Activated CD4-positive, alpha-beta memory T cell treated with anti-CD3 and anti-CD28 coated beads for 36 hours (primary cell): ENCODE measurements around the gene PREX1. TPM values are rescaled to one million over a fixed set of nuclear protein-coding genes. Genes with fewer than 3 reads are reported as not detected.
"Not testable (repeated sequence)": the region's sequence is repeated elsewhere in the genome, so short reads cannot be mapped to it uniquely, and the experiment has no call there.

Source experiments
- CTCF ChIA-PET: fragments of 350-600 bp; sonication (Branson Sonifier 250); formaldehyde crosslinking; loops from one replicate; lab custom pipeline; 2021; ENCODE audit warnings: antibody characterized with exemption, inconsistent platforms; lab: Charles Lee
- POLR2A ChIA-PET: fragments of 350-600 bp; sonication (Branson Sonifier 250); formaldehyde crosslinking; loops from one replicate; lab custom pipeline; 2021; ENCODE audit warnings: antibody characterized with exemption; lab: Charles Lee
- DNase-seq: peaks from one replicate; pipeline ENCODE4 v3.0.0-alpha.2; 2020
- H3K27ac Mint-ChIP-seq: one replicate; pipeline ENCODE4 v1.8.0; 2021; ENCODE audit warnings: mixed read lengths
- H3K27me3 Mint-ChIP-seq: one replicate; pipeline ENCODE4 v1.8.0; 2021; ENCODE audit warnings: mixed read lengths
- H3K36me3 Mint-ChIP-seq: one replicate; pipeline ENCODE4 v1.8.0; 2021; ENCODE audit warnings: mixed read lengths
- H3K4me1 Mint-ChIP-seq: one replicate; pipeline ENCODE4 v1.8.0; 2021; ENCODE audit warnings: low read depth, mixed read lengths
- H3K4me3 Mint-ChIP-seq: one replicate; pipeline ENCODE4 v1.8.0; 2021; ENCODE audit warnings: mild to moderate bottlenecking, mixed read lengths
- H3K9me3 Mint-ChIP-seq: one replicate; pipeline ENCODE4 v1.8.0; 2021; ENCODE audit warnings: mixed read lengths
- intact Hi-C: fragments of 100-400 bp; cut with micrococcal nuclease; formaldehyde crosslinking; loops from one replicate; pipeline ENCODE4 v1.15.1; 2023
- total RNA-seq, 2 experiments: library from RNA; stranded (reverse); gene quantifications; one replicate each; pipeline ENCODE4 v1.2.3, GENCODE V29; 2021

Gene PREX1, protein sequence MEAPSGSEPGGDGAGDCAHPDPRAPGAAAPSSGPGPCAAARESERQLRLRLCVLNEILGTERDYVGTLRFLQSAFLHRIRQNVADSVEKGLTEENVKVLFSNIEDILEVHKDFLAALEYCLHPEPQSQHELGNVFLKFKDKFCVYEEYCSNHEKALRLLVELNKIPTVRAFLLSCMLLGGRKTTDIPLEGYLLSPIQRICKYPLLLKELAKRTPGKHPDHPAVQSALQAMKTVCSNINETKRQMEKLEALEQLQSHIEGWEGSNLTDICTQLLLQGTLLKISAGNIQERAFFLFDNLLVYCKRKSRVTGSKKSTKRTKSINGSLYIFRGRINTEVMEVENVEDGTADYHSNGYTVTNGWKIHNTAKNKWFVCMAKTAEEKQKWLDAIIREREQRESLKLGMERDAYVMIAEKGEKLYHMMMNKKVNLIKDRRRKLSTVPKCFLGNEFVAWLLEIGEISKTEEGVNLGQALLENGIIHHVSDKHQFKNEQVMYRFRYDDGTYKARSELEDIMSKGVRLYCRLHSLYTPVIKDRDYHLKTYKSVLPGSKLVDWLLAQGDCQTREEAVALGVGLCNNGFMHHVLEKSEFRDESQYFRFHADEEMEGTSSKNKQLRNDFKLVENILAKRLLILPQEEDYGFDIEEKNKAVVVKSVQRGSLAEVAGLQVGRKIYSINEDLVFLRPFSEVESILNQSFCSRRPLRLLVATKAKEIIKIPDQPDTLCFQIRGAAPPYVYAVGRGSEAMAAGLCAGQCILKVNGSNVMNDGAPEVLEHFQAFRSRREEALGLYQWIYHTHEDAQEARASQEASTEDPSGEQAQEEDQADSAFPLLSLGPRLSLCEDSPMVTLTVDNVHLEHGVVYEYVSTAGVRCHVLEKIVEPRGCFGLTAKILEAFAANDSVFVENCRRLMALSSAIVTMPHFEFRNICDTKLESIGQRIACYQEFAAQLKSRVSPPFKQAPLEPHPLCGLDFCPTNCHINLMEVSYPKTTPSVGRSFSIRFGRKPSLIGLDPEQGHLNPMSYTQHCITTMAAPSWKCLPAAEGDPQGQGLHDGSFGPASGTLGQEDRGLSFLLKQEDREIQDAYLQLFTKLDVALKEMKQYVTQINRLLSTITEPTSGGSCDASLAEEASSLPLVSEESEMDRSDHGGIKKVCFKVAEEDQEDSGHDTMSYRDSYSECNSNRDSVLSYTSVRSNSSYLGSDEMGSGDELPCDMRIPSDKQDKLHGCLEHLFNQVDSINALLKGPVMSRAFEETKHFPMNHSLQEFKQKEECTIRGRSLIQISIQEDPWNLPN (N-terminal part only)
- total RNA-seq = 10 to 100 TPM; 91.5 to 92.8 TPM

DNA sequence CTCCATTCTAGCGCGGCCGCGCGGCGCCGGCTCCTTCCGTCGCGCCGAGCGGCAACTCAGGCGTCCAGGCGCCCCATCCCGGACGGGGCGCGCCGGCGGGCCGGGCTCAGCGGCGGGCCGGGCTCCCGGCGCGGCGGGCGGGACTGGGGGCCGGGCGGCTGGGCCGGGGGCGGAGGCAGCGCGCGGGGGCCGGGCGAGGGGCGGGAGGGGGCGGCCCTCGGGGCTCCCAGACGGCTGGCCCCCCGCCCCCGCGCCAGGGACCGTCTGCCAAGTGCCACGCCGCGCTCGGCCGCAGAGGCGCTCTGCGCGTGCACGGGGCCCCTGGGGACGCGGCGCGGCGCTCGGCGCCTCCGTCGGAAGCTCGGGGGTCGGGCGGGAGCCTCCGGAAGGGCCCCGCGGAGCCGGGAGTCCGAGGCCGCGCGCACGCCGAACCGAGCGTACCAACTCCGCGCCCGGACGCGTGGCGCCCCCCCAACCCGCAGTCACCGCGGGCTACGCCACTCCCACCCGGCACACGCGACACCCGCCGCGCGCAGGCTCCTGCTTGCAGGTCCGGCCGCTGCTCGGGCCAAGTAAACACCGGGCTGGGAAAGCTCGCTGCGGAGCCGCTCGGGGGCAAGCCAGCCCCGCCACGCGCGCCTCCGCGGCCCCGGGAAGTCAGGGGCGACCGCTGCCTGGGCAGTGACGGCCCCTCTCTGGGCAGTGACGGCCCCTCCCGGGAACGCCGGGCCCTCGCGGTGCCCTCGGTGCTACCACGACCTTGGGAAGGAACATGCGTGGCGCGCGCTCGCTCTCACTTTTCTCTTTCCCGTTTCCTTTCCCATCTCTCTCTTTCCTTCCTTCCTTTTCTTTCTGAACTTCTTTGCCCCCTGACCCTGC, at the start of gene PREX1:
Gene PREX1 (minus strand): TSS at position 145 of the 879 bp plus-strand sequence. CDS start 139 bp downstream, at position 6.
- Mint-ChIP-seq H3K4me1 (peaks cover 31% of the 10 kb centered on the region), H3K4me3 (peak within 1 kb of the TSS; percentile 87), H3K36me3 (peaks cover 13% of the 10 kb centered on the region), H3K27ac (peak within 1 kb of the TSS; percentile 98), H3K9me3 (no peaks in the 10 kb centered on the region), H3K27me3 (no peaks in the 10 kb centered on the region)
- CTCF ChIA-PET = interaction anchor here (1.0 to 3.7 kb wide), 6 partner anchors 17 to 171 kb away, joined by 3 to 21 read pairs (median 4); no protein-coding TSS in a partner anchor
- intact Hi-C loops = loop anchor here (5.0 kb wide), 2 partner anchors 94 to 219 kb away; partner anchors contain the start of genes ARFGEF2 and CSE1L
- peak; percentile 82 for DNase-seq
- POLR2A ChIA-PET = interaction anchor here (0.9 to 4.8 kb wide), 9 partner anchors 10 to 111 kb away, joined by 3 to 30 read pairs (median 5); no protein-coding TSS in a partner anchor

DNA sequence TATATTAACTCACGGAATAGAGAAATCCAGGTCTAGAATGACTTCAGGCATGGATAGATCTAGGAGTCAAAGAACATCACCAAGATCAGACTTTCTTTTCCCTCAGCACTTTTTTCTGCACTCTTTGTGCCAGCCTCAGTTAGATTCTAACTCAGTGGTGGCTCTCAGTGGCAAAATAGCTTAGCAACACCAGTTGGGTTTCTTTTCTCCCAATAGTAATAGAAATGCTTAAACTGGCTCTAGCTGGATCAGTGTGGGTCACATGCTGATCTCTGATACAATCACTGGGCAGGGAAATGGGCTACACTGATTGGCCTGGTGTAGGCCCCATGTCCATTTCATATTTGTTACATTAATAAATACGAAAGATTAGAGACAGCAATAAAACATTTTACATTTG, 49.5 kb upstream of the PREX1 start:
- peaks cover 1% of the 10 kb centered on the region for H3K36me3 Mint-ChIP-seq
- H3K27me3 Mint-ChIP-seq = no peaks in the 10 kb centered on the region
- no peak for DNase-seq
- CTCF ChIA-PET = no interaction called here
- H3K4me3 Mint-ChIP-seq = no peak overlapping the region
- no peak overlapping the region for H3K27ac Mint-ChIP-seq
- H3K9me3 Mint-ChIP-seq = no peaks in the 10 kb centered on the region
- peaks cover 6% of the 10 kb centered on the region for H3K4me1 Mint-ChIP-seq
- POLR2A ChIA-PET = no interaction called here
- intact Hi-C loops = no loop called here

DNA sequence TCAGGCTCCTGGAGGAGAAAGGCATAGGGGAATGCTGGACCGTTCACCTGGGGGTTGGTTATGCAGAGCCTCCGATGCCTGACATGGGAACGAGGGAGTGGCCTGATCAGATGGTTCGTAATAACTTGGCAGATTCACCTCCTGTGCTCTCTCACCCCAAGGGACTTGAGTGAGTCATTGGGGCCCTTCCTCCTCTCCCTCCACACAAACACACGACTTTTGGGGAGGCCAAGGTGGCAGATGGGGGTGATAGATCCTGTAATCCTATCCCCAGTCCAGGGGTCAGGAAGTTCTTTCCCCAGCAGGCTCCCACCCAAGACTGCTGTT, 48.1 kb upstream of the PREX1 start:
- Mint-ChIP-seq H3K9me3 (no peaks in the 10 kb centered on the region), H3K27ac (no peak overlapping the region), H3K4me1 (peaks cover 8% of the 10 kb centered on the region), H3K27me3 (no peaks in the 10 kb centered on the region), H3K36me3 (peaks cover 1% of the 10 kb centered on the region), H3K4me3 (no peak overlapping the region)
- intact Hi-C loops = no loop called here
- no peak for DNase-seq
- CTCF ChIA-PET = interaction anchor here (0.9 kb wide), 1 partner anchor 218 kb away, joined by 3 read pairs; no protein-coding TSS in a partner anchor
- POLR2A ChIA-PET = no interaction called here

DNA sequence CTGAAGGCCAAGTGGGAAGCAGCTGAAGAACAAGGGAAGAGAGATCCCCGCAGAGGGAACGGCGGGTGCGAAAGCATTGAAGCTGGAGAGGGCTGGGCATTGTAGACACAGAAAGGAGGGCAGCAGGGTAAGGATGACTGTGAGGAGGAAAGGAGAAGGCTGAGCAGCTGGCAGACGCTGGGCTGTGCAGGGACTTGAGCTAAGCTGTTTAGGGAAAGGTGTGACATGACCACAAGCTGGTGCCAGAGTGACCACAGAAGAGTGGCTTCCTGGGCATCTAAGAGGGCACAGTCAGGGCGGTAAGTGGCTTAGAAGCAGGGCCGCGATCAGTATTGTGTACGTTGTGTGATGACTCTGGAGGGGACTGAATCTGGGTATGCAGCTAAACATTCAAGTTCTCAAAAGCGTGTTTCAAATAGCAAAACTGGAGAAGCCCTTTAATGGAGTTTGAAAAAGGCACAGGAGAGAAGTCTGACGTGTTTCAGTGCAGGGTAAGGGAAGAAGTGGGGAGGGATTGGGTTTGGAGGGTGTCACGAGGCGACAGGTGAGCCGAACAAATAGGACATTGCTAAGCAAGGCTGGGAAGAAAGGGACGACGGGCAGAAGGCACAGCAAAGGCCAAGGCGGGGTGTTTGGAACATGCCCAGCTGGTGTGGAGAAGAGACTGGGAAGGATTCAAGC, 47.6 kb upstream of the PREX1 start:
- Mint-ChIP-seq H3K9me3 (no peaks in the 10 kb centered on the region), H3K27ac (no peak overlapping the region), H3K27me3 (no peaks in the 10 kb centered on the region), H3K36me3 (peaks cover 1% of the 10 kb centered on the region), H3K4me1 (peaks cover 8% of the 10 kb centered on the region), H3K4me3 (no peak overlapping the region)
- ChIA-PET POLR2A (interaction anchor here (0.9 kb wide), 1 partner anchor 29 kb away, joined by 3 read pairs; no protein-coding TSS in a partner anchor), CTCF (interaction anchor here (1.3 kb wide), 1 partner anchor 218 kb away, joined by 7 read pairs; no protein-coding TSS in a partner anchor)
- intact Hi-C loops = no loop called here
- DNase-seq = no peak

DNA sequence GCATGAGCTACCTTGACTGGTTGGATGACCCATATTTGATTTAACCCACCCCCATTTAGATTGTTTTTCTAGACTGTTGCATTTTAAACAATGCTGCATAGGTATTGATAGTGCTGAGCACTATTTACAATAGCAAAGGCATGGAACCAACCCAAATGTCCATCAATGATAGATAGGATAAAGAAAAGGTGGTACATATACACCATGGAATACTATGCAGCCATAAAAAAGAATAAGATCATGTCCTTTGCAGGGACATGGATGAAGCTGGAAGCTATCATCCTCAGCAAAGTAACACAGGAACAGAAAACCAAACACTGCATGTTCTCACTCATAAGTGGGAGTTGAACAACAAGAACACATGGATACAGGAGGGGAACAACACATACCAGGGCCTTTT, 41.6 kb upstream of the PREX1 start:
- POLR2A ChIA-PET, CTCF ChIA-PET, intact Hi-C loops: not testable (repeated sequence)

DNA sequence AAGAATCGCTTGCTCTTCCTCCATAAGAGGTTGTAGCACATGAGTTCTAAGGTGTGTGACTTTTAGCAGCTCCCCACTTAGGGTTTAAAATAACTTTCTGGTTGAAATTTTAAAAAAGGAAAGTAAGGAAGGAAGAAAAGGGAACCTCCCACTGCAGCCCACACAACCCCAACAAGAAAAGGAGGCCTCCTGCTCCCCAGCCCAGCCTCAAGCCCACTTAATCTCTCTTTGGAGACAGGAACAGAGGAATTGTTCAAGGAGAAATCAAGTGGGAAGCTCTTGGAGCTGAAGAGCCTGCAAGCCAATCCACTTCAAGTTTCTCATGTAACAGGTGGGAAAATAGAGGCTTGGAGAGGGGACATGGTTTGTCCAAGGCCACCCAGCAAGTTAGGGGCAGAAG, 39.1 kb upstream of the PREX1 start:
- ChIA-PET CTCF (interaction anchor here (1.0 kb wide), 1 partner anchor 34 kb away, joined by 3 read pairs; no protein-coding TSS in a partner anchor), POLR2A (interaction anchor here (0.6 kb wide), 1 partner anchor 22 kb away, joined by 3 read pairs; no protein-coding TSS in a partner anchor)
- Mint-ChIP-seq H3K4me1 (peaks cover 2% of the 10 kb centered on the region), H3K9me3 (no peaks in the 10 kb centered on the region), H3K27me3 (no peaks in the 10 kb centered on the region), H3K36me3 (no peaks in the 10 kb centered on the region), H3K4me3 (no peak overlapping the region), H3K27ac (no peak overlapping the region)
- intact Hi-C loops = no loop called here
- DNase-seq = no peak

More for the DNA sequence above, 41.6 kb upstream of the PREX1 start:
- H3K9me3 Mint-ChIP-seq, H3K27me3 Mint-ChIP-seq, H3K4me1 Mint-ChIP-seq, H3K36me3 Mint-ChIP-seq, H3K27ac Mint-ChIP-seq, DNase-seq, H3K4me3 Mint-ChIP-seq: not testable (repeated sequence)

DNA sequence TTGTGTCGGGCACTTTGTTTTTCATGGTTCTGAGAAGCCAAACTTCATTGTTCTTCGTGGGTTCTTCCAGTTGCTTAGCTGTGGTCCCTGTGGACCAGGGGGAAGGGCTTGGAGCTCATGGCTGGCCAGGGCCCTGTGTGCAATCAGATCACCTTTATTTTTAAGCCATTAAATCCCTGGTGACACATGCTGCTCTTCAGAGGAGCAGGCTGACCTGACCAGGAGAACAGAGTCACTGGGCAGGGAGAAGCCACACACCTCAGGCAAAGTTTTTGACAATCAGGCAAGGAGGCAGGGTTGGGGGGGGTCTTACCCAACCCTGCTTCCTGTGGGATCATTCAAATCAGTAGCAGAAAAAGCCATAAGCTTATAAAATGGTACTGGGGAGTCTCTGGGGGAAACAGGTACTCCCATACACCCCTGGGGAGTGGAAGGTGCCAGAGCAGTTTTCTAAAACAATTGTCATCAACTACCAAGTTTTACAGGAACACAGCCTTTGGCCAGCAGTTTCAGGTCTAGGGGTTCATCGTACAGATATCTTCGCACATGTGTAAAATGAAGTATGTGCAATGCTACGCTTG, 37.0 kb upstream of the PREX1 start:
- intact Hi-C loops = no loop called here
- POLR2A ChIA-PET = no interaction called here
- Mint-ChIP-seq H3K27ac (no peak overlapping the region), H3K9me3 (no peaks in the 10 kb centered on the region), H3K4me3 (no peak overlapping the region), H3K4me1 (peaks cover 2% of the 10 kb centered on the region), H3K27me3 (no peaks in the 10 kb centered on the region), H3K36me3 (no peaks in the 10 kb centered on the region)
- CTCF ChIA-PET = interaction anchor here (0.6 to 1.0 kb wide), 2 partner anchors 11 to 41 kb away, joined by 3 read pairs; no protein-coding TSS in a partner anchor
- no peak for DNase-seq

DNA sequence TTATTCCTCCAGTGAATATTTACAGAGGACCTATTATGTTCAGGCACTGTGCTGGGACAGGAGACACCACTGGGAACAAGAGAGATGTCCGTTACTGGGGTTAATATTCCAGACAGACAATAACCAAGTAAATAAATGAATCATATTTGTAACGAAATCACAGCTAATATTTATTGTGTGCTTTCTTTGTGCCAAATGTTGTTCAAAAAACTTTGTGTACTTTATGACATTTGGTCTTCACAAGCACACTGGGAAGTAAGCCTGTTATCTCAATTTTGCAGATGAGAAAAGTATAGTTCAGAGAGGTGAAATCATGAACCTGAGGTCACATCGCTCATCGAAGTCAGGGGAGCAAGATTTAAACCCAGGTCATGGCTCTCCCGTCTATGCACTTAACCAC, 36.5 kb upstream of the PREX1 start:
- Mint-ChIP-seq H3K36me3 (no peaks in the 10 kb centered on the region), H3K27me3 (no peaks in the 10 kb centered on the region), H3K27ac (no peak overlapping the region), H3K9me3 (no peaks in the 10 kb centered on the region), H3K4me3 (no peak overlapping the region), H3K4me1 (peaks cover 2% of the 10 kb centered on the region)
- ChIA-PET POLR2A (no interaction called here), CTCF (interaction anchor here (0.6 to 1.0 kb wide), 2 partner anchors 11 to 41 kb away, joined by 3 read pairs; no protein-coding TSS in a partner anchor)
- DNase-seq = no peak
- intact Hi-C loops = no loop called here

DNA sequence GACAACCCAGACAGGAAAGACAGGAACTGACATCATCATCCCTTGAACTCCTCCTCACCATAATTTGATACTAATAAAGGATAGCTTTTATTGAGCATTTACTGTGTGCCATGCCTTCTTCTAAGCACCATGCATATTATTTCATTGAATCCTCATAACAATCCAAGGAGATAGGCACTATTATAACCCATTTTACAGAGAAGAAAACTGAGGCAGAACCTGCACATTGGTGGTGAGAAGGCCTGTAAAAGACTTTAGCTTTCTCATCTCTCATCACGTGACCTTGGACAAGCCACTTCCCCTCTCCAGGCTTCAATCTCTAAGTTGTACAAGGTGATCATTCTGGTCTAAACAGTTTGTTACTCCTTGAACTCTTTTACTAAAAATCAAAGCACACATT, 34.5 kb upstream of the PREX1 start:
- POLR2A ChIA-PET = interaction anchor here (1.2 kb wide), 1 partner anchor 60 kb away, joined by 3 read pairs; the partner anchor contains the start of gene ARFGEF2
- intact Hi-C loops = no loop called here
- Mint-ChIP-seq H3K4me1 (peaks cover 2% of the 10 kb centered on the region), H3K9me3 (no peaks in the 10 kb centered on the region), H3K4me3 (no peak overlapping the region), H3K36me3 (no peaks in the 10 kb centered on the region), H3K27ac (no peak overlapping the region), H3K27me3 (no peaks in the 10 kb centered on the region)
- CTCF ChIA-PET = no interaction called here
- DNase-seq = no peak

DNA sequence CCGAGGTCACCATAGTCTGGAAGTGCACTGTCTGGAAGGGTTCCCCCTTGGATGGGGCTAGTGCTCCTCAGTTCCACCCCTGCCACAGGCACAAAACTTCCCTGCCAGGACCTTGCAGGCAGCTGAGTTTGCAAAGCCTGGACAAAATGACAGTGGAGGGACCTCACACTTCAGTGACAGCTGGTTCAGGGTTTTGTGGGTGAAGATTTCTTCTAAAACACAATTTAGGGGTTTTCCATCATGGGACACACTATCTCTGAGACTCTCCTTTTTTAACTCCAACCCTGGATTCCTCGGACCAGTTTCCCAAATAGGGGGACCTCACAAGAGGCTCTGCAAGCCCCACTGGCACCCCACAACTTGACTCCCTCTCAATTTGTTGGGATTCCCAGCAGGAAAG, 33.6 kb upstream of the PREX1 start:
- no peaks in the 10 kb centered on the region for H3K36me3 Mint-ChIP-seq
- H3K4me3 Mint-ChIP-seq = no peak overlapping the region
- H3K27me3 Mint-ChIP-seq = no peaks in the 10 kb centered on the region
- no peak for DNase-seq
- no peaks in the 10 kb centered on the region for H3K9me3 Mint-ChIP-seq
- ChIA-PET CTCF (interaction anchor here (0.5 to 0.7 kb wide), 2 partner anchors 51 to 1184 kb away, joined by 3 read pairs; no protein-coding TSS in a partner anchor), POLR2A (no interaction called here)
- intact Hi-C loops = no loop called here
- H3K27ac Mint-ChIP-seq = no peak overlapping the region
- H3K4me1 Mint-ChIP-seq = peaks cover 2% of the 10 kb centered on the region
